HFFc6 (cell line): Measurements from ENCODE around the gene PTPN21. TPM values are rescaled to one million over a fixed set of nuclear protein-coding genes. Genes with fewer than 3 reads are reported as not detected.

Source experiments
- DNase-seq: peaks from one replicate; pipeline ENCODE4 v3.0.0-alpha.2; 2018
- H3K27ac Mint-ChIP-seq: 2 replicates; pipeline ENCODE4 v1.8.0; 2020; ENCODE audit warnings: mild to moderate bottlenecking, mixed read lengths
- H3K27me3 Mint-ChIP-seq: 2 replicates; pipeline ENCODE4 v1.8.0; 2021; ENCODE audit warnings: mild to moderate bottlenecking, moderate library complexity, mixed read lengths; ENCODE audit not compliant: insufficient read depth
- H3K36me3 Mint-ChIP-seq: 2 replicates; pipeline ENCODE4 v1.8.0; 2021; ENCODE audit warnings: low read depth, mixed read lengths
- H3K4me1 Mint-ChIP-seq: 2 replicates; pipeline ENCODE4 v1.8.0; 2020; ENCODE audit warnings: low read depth, mixed read lengths
- H3K4me3 Mint-ChIP-seq: 2 replicates; pipeline ENCODE4 v1.8.0; 2020; ENCODE audit warnings: mild to moderate bottlenecking, moderate library complexity, mixed read lengths
- H3K9me3 Mint-ChIP-seq: 2 replicates; pipeline ENCODE4 v1.8.0; 2020; ENCODE audit warnings: mild to moderate bottlenecking, mixed read lengths
- total RNA-seq, 6 experiments: library from RNA; stranded (reverse); fragmentation: NEBNext Ultra II Directional; extraction: Animal tissue kit (Norgen Biotek cat#: 25700); gene quantifications; 2 replicates in 1 of 6; 3 replicates in 5 of 6; pipeline ENCODE4 v1.2.3, GENCODE V29; 2021
- TF ChIP-seq, protein P1 (sequence below): fragments of 200-600 bp; sonication (generic); IDR thresholded peaks from 2 replicates; pipeline ENCODE4 v1.5.0; 2021; ENCODE audit warnings: antibody characterized with exemption, mild to moderate bottlenecking

Gene PTPN21
- total RNA-seq, 6 experiments from 2014 or later, result 22.0 to 25.9 (median 24.9) TPM

DNA sequence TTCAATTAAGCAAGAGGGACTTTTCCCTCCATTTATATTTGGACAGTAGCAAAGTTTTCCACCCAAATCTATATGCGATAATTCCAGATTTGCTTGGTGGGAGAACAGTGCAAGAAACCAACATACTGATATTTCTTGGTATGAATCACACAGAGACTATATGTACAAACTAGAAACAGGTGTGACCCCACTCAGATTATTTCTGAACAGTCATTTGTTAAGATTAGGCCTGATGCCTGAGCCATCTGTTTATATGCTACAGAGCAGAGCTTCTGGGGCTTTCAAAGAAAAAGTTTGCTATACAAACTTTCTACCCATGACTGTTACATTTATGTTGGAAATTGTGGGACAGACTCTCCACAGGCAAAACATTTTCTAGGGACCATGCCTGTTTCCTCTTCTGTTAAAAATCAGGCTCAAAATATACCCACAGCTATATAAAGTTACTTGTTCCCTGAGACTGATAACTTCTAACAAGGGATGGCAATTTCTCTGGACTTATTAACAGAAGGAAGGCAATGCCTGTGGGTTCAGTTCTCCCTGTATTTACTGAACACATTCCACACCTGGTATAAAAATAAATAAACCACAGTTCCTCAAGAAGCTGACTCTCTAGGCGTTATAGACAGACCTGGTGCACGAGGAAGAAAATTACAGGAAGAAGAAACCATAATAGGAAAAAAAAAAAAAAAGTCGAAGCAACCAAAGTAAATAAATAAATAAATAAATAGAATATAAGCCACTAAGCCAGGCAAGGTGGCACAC lies 8.0 kb downstream of the PTPN21 start:
- H3K4me1 Mint-ChIP-seq, result peaks cover 28% of the 10 kb centered on the region
- H3K27ac Mint-ChIP-seq, result peak overlapping the region; percentile 30; the same call in 1 of the 2 replicates
- no peak for DNase-seq
- H3K36me3 Mint-ChIP-seq, result peaks cover 19% of the 10 kb centered on the region
- no peak overlapping the region for H3K4me3 Mint-ChIP-seq
- no peaks in the 10 kb centered on the region for H3K9me3 Mint-ChIP-seq
- TF ChIP-seq, protein P1, sequence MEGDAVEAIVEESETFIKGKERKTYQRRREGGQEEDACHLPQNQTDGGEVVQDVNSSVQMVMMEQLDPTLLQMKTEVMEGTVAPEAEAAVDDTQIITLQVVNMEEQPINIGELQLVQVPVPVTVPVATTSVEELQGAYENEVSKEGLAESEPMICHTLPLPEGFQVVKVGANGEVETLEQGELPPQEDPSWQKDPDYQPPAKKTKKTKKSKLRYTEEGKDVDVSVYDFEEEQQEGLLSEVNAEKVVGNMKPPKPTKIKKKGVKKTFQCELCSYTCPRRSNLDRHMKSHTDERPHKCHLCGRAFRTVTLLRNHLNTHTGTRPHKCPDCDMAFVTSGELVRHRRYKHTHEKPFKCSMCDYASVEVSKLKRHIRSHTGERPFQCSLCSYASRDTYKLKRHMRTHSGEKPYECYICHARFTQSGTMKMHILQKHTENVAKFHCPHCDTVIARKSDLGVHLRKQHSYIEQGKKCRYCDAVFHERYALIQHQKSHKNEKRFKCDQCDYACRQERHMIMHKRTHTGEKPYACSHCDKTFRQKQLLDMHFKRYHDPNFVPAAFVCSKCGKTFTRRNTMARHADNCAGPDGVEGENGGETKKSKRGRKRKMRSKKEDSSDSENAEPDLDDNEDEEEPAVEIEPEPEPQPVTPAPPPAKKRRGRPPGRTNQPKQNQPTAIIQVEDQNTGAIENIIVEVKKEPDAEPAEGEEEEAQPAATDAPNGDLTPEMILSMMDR, result no peak
- no peaks in the 10 kb centered on the region for H3K27me3 Mint-ChIP-seq

DNA sequence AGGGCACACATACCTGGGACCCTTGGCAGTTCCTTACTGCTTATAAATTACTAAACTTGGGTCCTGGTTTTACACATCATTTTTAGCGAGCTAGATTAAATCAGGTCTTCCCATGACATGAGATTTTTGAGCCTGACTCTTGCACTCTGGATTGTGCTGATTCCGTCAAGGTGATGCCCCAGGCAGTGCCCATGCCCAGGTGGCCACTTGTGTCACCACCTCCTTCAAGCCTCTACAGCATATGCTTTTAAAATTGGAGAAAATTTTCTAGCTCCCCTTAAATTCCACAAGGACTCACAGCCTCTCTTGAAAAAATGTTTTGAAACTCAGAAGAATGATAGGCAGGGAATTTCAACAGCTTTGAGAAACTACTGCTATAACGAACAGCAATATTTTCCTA lies 9.6 kb downstream of the PTPN21 start:
- H3K36me3 Mint-ChIP-seq, result peaks cover 19% of the 10 kb centered on the region
- no peak overlapping the region for H3K4me3 Mint-ChIP-seq
- DNase-seq, result no peak
- H3K4me1 Mint-ChIP-seq, result peaks cover 36% of the 10 kb centered on the region
- H3K27ac Mint-ChIP-seq, result no peak overlapping the region
- no peaks in the 10 kb centered on the region for H3K9me3 Mint-ChIP-seq
- no peaks in the 10 kb centered on the region for H3K27me3 Mint-ChIP-seq
- TF ChIP-seq, protein P1, result no peak

DNA sequence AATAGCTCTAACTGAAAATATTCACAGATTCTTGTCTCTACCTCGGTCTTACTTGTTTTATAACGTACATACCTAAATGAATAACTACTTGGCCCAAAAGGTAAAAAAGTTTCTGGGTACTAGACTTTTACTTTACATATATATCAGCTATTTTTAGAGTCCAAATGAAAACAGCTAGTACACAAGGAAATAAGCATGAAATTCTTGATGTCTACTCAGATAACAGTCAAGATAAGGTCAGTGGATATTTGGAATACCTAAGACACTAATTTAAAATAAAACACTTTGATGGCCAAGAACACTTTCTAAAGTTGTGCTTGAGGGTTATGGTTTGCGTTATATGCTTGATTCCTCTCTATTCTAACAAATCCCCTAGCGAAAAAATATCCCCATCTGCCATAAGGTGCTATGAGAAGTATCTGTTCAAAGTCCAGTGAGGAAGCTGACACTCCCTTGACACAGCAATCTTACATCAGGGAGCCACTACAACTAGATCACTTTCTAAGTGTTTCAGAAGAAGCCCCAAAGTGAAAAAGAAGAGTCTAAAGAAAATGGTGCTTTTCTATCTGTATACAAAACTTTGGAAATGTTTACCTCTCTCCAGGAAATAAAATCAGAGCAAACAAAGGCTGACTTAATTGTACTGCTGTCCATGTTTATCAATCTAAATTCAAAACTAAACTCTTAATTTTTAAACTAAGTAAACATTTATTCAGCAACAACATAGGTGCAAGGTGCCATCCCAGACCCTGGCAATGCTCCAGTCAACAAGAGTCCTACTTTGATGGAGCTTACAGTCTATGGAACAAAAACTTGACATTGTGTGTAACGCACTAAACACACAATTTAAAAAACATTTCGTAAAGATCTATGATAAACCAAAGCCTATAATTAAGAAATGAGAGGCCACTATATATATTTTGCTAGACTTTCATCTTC lies 11.7 kb downstream of the PTPN21 start:
- peaks cover 16% of the 10 kb centered on the region for H3K36me3 Mint-ChIP-seq
- no peak overlapping the region for H3K4me3 Mint-ChIP-seq
- peaks cover 36% of the 10 kb centered on the region for H3K4me1 Mint-ChIP-seq
- DNase-seq, result no peak
- TF ChIP-seq, protein P1, result no peak
- no peaks in the 10 kb centered on the region for H3K27me3 Mint-ChIP-seq
- peak overlapping the region; percentile 64 for H3K27ac Mint-ChIP-seq
- no peaks in the 10 kb centered on the region for H3K9me3 Mint-ChIP-seq

DNA sequence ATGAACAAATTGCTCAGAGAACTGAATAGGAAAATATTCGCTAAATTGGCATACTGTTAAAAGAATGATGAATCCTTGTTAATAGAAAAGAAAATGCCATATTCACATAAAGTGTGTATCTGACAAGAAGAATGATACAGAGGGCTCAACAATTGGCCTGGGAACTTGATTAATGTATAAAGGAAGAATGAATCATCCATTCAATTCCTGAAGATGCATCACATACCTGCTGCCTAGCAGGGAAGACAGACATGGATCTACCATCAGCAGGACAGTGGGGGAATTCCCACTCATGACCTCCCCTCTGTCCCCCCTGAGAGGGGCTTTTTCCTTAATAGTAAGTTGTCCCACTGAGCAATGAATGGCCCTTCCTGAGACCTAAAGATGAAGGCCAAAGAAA lies 13.5 kb downstream of the PTPN21 start:
- no peak overlapping the region for H3K4me3 Mint-ChIP-seq
- H3K27ac Mint-ChIP-seq, result no peak overlapping the region
- peaks cover 10% of the 10 kb centered on the region for H3K36me3 Mint-ChIP-seq
- no peaks in the 10 kb centered on the region for H3K9me3 Mint-ChIP-seq
- peaks cover 31% of the 10 kb centered on the region for H3K4me1 Mint-ChIP-seq
- DNase-seq, result no peak
- TF ChIP-seq, protein P1, result no peak
- H3K27me3 Mint-ChIP-seq, result no peaks in the 10 kb centered on the region

DNA sequence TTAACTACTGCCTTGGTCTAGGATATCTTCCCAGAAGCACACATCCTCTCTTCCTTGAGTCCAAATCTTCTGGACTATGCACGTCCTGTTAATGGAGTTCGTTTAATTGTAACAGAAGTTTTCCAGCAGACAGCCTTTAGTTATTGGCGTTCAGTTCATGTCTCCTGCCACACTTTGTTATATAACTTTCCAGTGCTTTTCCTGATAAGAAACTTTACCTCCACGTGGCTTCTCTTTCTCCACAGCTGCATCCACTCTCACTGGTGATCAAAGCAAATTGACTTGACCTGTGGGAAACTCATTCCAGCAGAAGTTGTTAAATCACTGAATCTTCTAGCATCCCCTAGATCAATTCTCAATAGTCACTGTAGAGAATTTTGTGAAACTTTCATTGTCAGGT lies 19.0 kb downstream of the PTPN21 start:
- peaks cover 13% of the 10 kb centered on the region for H3K36me3 Mint-ChIP-seq
- no peaks in the 10 kb centered on the region for H3K9me3 Mint-ChIP-seq
- no peak overlapping the region for H3K27ac Mint-ChIP-seq
- TF ChIP-seq, protein P1, result no peak
- no peak for DNase-seq
- peaks cover 12% of the 10 kb centered on the region for H3K4me1 Mint-ChIP-seq
- H3K27me3 Mint-ChIP-seq, result no peaks in the 10 kb centered on the region
- no peak overlapping the region for H3K4me3 Mint-ChIP-seq
